Measurements from ENCODE around the gene SPRR4. TPM values are rescaled to one million over a fixed set of nuclear protein-coding genes. Genes with fewer than 3 reads are reported as not detected.

SPRR4 gene
- total and polyA plus RNA-seq, 2 experiments from 2014 or later, result not detected

- Histone ChIP-seq H3K4me3 (no peak overlapping the region), H4K20me1 (replicated peaks; ENCODE audit: insufficient read depth) (no peaks in the 10 kb centered on the region), H3K79me2 (replicated peaks; ENCODE audit: insufficient read depth) (no peaks in the 10 kb centered on the region), H3K27me3 (ENCODE audit: insufficient read depth) (no peaks in the 10 kb centered on the region), H3K4me1 (ENCODE audit: insufficient read depth) (no peaks in the 10 kb centered on the region), H3K36me3 (ENCODE audit: insufficient read depth) (no peaks in the 10 kb centered on the region), H3F3A (replicated peaks; ENCODE audit: low read depth) (no peaks in the 10 kb centered on the region), H2AFZ (no peak overlapping the region), H3K4me2 (no peak overlapping the region), H3K9me2 (ENCODE audit: insufficient read depth) (peaks cover 4% of the 10 kb centered on the region; the same call in 1 of the 2 replicates), H3K27ac (ENCODE audit: low read depth) (no peak overlapping the region)
- no peak for ATAC-seq
- Mint-ChIP-seq H3K4me3 (no peak overlapping the region), H3K36me3 (ENCODE audit: low read depth) (no peaks in the 10 kb centered on the region), H3K9me3 (no peaks in the 10 kb centered on the region), H3K27me3 (ENCODE audit: insufficient read depth, low read depth, poor library complexity) (peaks cover 16% of the 10 kb centered on the region), H3K27ac (no peak overlapping the region), H3K4me1 (peaks cover 4% of the 10 kb centered on the region; the same call in 2 of the 3 replicates)
- TF ChIP-seq, protein P1, sequence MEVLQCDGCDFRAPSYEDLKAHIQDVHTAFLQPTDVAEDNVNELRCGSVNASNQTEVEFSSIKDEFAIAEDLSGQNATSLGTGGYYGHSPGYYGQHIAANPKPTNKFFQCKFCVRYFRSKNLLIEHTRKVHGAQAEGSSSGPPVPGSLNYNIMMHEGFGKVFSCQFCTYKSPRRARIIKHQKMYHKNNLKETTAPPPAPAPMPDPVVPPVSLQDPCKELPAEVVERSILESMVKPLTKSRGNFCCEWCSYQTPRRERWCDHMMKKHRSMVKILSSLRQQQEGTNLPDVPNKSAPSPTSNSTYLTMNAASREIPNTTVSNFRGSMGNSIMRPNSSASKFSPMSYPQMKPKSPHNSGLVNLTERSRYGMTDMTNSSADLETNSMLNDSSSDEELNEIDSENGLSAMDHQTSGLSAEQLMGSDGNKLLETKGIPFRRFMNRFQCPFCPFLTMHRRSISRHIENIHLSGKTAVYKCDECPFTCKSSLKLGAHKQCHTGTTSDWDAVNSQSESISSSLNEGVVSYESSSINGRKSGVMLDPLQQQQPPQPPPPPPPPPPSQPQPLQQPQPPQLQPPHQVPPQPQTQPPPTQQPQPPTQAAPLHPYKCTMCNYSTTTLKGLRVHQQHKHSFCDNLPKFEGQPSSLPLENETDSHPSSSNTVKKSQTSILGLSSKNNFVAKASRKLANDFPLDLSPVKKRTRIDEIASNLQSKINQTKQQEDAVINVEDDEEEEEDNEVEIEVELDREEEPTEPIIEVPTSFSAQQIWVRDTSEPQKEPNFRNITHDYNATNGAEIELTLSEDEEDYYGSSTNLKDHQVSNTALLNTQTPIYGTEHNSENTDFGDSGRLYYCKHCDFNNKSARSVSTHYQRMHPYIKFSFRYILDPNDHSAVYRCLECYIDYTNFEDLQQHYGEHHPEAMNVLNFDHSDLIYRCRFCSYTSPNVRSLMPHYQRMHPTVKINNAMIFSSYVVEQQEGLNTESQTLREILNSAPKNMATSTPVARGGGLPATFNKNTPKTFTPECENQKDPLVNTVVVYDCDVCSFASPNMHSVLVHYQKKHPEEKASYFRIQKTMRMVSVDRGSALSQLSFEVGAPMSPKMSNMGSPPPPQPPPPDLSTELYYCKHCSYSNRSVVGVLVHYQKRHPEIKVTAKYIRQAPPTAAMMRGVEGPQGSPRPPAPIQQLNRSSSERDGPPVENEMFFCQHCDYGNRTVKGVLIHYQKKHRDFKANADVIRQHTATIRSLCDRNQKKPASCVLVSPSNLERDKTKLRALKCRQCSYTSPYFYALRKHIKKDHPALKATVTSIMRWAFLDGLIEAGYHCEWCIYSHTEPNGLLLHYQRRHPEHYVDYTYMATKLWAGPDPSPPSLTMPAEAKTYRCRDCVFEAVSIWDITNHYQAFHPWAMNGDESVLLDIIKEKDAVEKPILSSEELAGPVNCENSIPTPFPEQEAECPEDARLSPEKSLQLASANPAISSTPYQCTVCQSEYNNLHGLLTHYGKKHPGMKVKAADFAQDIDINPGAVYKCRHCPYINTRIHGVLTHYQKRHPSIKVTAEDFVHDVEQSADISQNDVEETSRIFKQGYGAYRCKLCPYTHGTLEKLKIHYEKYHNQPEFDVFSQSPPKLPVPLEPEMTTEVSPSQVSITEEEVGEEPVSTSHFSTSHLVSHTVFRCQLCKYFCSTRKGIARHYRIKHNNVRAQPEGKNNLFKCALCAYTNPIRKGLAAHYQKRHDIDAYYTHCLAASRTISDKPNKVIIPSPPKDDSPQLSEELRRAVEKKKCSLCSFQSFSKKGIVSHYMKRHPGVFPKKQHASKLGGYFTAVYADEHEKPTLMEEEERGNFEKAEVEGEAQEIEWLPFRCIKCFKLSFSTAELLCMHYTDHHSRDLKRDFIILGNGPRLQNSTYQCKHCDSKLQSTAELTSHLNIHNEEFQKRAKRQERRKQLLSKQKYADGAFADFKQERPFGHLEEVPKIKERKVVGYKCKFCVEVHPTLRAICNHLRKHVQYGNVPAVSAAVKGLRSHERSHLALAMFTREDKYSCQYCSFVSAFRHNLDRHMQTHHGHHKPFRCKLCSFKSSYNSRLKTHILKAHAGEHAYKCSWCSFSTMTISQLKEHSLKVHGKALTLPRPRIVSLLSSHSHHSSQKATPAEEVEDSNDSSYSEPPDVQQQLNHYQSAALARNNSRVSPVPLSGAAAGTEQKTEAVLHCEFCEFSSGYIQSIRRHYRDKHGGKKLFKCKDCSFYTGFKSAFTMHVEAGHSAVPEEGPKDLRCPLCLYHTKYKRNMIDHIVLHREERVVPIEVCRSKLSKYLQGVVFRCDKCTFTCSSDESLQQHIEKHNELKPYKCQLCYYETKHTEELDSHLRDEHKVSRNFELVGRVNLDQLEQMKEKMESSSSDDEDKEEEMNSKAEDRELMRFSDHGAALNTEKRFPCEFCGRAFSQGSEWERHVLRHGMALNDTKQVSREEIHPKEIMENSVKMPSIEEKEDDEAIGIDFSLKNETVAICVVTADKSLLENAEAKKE (CRISPR knock-in tag; IDR thresholded peaks at IDR 0.05), result no peak
- TF ChIP-seq JUNB (IDR thresholded peaks at IDR 0.05; ENCODE audit: unreplicated experiment) (no peak), ZNF331 (CRISPR knock-in tag; IDR thresholded peaks at IDR 0.05; ENCODE audit: low read depth) (no peak), NANOG (IDR thresholded peaks at IDR 0.05; ENCODE audit: borderline replicate concordance) (no peak), CTCF (conservative IDR thresholded peaks at IDR 0.05; ENCODE audit: low read depth in 2 of 2) (no peak), ETS1 (IDR thresholded peaks at IDR 0.05) (no peak), ZNF114 (CRISPR knock-in tag; IDR thresholded peaks at IDR 0.05) (no peak)
- TF ChIP-seq, protein P2, sequence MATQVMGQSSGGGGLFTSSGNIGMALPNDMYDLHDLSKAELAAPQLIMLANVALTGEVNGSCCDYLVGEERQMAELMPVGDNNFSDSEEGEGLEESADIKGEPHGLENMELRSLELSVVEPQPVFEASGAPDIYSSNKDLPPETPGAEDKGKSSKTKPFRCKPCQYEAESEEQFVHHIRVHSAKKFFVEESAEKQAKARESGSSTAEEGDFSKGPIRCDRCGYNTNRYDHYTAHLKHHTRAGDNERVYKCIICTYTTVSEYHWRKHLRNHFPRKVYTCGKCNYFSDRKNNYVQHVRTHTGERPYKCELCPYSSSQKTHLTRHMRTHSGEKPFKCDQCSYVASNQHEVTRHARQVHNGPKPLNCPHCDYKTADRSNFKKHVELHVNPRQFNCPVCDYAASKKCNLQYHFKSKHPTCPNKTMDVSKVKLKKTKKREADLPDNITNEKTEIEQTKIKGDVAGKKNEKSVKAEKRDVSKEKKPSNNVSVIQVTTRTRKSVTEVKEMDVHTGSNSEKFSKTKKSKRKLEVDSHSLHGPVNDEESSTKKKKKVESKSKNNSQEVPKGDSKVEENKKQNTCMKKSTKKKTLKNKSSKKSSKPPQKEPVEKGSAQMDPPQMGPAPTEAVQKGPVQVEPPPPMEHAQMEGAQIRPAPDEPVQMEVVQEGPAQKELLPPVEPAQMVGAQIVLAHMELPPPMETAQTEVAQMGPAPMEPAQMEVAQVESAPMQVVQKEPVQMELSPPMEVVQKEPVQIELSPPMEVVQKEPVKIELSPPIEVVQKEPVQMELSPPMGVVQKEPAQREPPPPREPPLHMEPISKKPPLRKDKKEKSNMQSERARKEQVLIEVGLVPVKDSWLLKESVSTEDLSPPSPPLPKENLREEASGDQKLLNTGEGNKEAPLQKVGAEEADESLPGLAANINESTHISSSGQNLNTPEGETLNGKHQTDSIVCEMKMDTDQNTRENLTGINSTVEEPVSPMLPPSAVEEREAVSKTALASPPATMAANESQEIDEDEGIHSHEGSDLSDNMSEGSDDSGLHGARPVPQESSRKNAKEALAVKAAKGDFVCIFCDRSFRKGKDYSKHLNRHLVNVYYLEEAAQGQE (IDR thresholded peaks at IDR 0.05; ENCODE audit: unreplicated experiment), result no peak
- DNase-seq (ENCODE audit: low spot score), result no peak
Measured at GRCh38 chr1:152980676-152981075, 10.2 kb downstream of the SPRR4 start.

Measured in GM23338 (cell line).